A673 (cell line): Measurements from ENCODE around the gene CDYL. TPM values are rescaled to one million over a fixed set of nuclear protein-coding genes. Genes with fewer than 3 reads are reported as not detected.

Experiments used
- BruUV-seq: library from RNA; stranded (reverse); fragments of 400-500 nt; replicated peaks from 2 replicates; lab custom pipeline; 2021; lab: Mats Ljungman, UMichigan
- CTCF ChIA-PET: fragments of 300-600 bp; sonication (Branson Sonifier 250); formaldehyde crosslinking; loops from one replicate; lab custom pipeline; 2022; ENCODE audit warnings: antibody characterized with exemption; lab: Charles Lee
- POLR2A ChIA-PET: fragments of 300-600 bp; sonication (Branson Sonifier 250); formaldehyde crosslinking; loops from one replicate; lab custom pipeline; 2022; ENCODE audit warnings: antibody characterized with exemption; ENCODE audit not compliant: low non-redundant PET; lab: Charles Lee
- DNase-seq: peaks from one replicate; pipeline ENCODE4 v3.0.0-alpha.2; 2015; ENCODE audit warnings: low spot score
- H3K27ac ChIP-seq: fragments of 200-600 bp; sonication (generic); 2 replicates; pipeline ENCODE4 v1.5.1; 2016; ENCODE audit warnings: mixed run types, low read depth, mild to moderate bottlenecking, mixed read lengths, antibody characterized with exemption, low read length; ENCODE audit not compliant: poor library complexity, severe bottlenecking
- H3K27me3 ChIP-seq: fragments of 200-600 bp; sonication (generic); replicated peaks from 2 replicates; pipeline ENCODE4 v1.6.1; 2017; ENCODE audit warnings: mixed run types, low read depth, mild to moderate bottlenecking, mixed read lengths, antibody characterized with exemption, low read length; ENCODE audit not compliant: insufficient read depth, poor library complexity
- H3K36me3 ChIP-seq: fragments of 200-600 bp; sonication (generic); 2 replicates; pipeline ENCODE4 v1.6.1; 2016; ENCODE audit warnings: mixed run types, mild to moderate bottlenecking, mixed read lengths, antibody characterized with exemption, low read length; ENCODE audit not compliant: insufficient read depth, poor library complexity, severe bottlenecking
- H3K4me1 ChIP-seq: fragments of 200-600 bp; sonication (generic); 2 replicates; pipeline ENCODE4 v1.6.1; 2017; ENCODE audit warnings: mixed run types, mild to moderate bottlenecking, mixed read lengths, antibody characterized with exemption, low read length; ENCODE audit not compliant: insufficient read depth, poor library complexity, severe bottlenecking
- H3K4me3 ChIP-seq: fragments of 200-600 bp; sonication (generic); 2 replicates; pipeline ENCODE4 v1.5.1; 2016; ENCODE audit warnings: low read depth, mixed run types, mild to moderate bottlenecking, mixed read lengths, low read length; ENCODE audit not compliant: poor library complexity, severe bottlenecking
- H3K9me3 ChIP-seq: fragments of 200-600 bp; sonication (generic); 2 replicates; pipeline ENCODE4 v1.6.1; 2016; ENCODE audit warnings: mixed run types, low read depth, mild to moderate bottlenecking, mixed read lengths, antibody characterized with exemption, low read length; ENCODE audit not compliant: poor library complexity, severe bottlenecking
- EZH2 ChIP-seq: fragments of 200-600 bp; sonication (generic); IDR thresholded peaks from 2 replicates; pipeline ENCODE4 v1.6.1; 2017; ENCODE audit warnings: borderline replicate concordance, low read depth, mild to moderate bottlenecking, mixed read lengths, antibody characterized with exemption, low read length; ENCODE audit not compliant: poor library complexity, severe bottlenecking
- intact Hi-C: fragments of 100-400 bp; cut with micrococcal nuclease; formaldehyde crosslinking; loops from one replicate; pipeline ENCODE4 v1.10.0; 2022; ENCODE audit not compliant: unreplicated experiment
- total RNA-seq: library from RNA; stranded (reverse); gene quantifications from 2 replicates; pipeline ENCODE4 v1.2.3, GENCODE V29; 2021
- TF ChIP-seq, protein P1 (sequence below): fragments of 300-800, 200-600 bp; sonication (generic); conservative IDR thresholded peaks from 2 replicates; pipeline ENCODE4 v1.5.1; 2017; ENCODE audit warnings: low read depth, mild to moderate bottlenecking, antibody characterized with exemption, low read length, moderate library complexity, mixed read lengths

CDYL gene
- total RNA-seq, 1 experiment from 2014 or later = 57.6 TPM

DNA sequence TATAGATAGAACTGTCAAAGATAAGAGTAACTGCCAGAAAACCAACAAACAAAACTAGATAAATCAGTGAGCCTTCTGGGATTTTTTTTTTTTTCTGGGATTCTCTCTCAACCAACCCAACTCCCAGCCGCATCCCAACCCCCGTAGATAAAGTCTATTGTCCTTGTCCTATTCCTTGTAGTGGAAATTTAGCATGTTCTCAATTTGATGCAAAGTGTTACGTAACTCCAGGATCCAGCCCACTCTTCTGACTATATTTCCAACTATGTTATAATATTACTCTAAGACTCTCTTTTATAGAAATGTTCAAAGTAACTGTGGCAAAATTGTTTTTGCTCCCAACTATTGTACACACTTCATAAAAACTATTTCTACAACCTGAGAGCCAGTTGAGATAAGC, 15.4 kb upstream of the CDYL start:
- TF ChIP-seq, protein P1, sequence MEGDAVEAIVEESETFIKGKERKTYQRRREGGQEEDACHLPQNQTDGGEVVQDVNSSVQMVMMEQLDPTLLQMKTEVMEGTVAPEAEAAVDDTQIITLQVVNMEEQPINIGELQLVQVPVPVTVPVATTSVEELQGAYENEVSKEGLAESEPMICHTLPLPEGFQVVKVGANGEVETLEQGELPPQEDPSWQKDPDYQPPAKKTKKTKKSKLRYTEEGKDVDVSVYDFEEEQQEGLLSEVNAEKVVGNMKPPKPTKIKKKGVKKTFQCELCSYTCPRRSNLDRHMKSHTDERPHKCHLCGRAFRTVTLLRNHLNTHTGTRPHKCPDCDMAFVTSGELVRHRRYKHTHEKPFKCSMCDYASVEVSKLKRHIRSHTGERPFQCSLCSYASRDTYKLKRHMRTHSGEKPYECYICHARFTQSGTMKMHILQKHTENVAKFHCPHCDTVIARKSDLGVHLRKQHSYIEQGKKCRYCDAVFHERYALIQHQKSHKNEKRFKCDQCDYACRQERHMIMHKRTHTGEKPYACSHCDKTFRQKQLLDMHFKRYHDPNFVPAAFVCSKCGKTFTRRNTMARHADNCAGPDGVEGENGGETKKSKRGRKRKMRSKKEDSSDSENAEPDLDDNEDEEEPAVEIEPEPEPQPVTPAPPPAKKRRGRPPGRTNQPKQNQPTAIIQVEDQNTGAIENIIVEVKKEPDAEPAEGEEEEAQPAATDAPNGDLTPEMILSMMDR = no peak
- no peak for TF ChIP-seq EZH2
- H3K27ac ChIP-seq = no peak overlapping the region
- H3K4me1 ChIP-seq = no peaks in the 10 kb centered on the region
- no peaks in the 10 kb centered on the region for H3K27me3 ChIP-seq
- POLR2A ChIA-PET = no interaction called here
- intact Hi-C loops = no loop called here
- H3K36me3 ChIP-seq = no peaks in the 10 kb centered on the region
- DNase-seq = no peak
- no TSS peak for BruUV-seq
- no peaks in the 10 kb centered on the region for H3K9me3 ChIP-seq
- CTCF ChIA-PET = no interaction called here
- no peak overlapping the region for H3K4me3 ChIP-seq

GRCh38 chr6:4762294-4762693, 13.9 kb upstream of the CDYL start:
- no peak overlapping the region for H3K4me3 ChIP-seq
- H3K9me3 ChIP-seq = no peaks in the 10 kb centered on the region
- BruUV-seq = no TSS peak
- TF ChIP-seq EZH2 = no peak
- TF ChIP-seq, protein P1 = no peak
- H3K36me3 ChIP-seq = no peaks in the 10 kb centered on the region
- no peaks in the 10 kb centered on the region for H3K4me1 ChIP-seq
- no peak overlapping the region for H3K27ac ChIP-seq
- POLR2A ChIA-PET = no interaction called here
- no peaks in the 10 kb centered on the region for H3K27me3 ChIP-seq
- no peak for DNase-seq
- intact Hi-C loops = no loop called here
- CTCF ChIA-PET = no interaction called here

DNA sequence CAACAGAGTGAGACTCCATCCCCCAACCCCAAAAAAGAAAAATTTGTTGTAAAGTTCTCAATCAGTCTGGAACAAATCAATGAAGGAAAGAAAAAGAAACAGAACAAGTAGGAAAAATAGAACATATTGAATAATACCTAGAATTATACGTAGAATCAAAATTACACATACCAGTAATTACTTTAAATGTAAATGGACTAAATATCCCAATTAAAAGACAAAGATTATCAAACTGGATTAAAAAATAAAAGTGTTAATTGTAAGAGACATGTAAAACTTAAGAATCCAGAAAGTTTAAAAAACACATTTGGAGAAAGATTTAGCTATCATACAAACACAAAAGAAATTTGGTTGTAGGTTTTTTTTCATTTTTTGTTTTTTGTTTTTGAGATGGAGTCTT, 12.3 kb upstream of the CDYL start:
- H3K9me3 ChIP-seq = no peaks in the 10 kb centered on the region
- BruUV-seq = no TSS peak
- H3K36me3 ChIP-seq = no peaks in the 10 kb centered on the region
- H3K4me3 ChIP-seq = no peak overlapping the region
- H3K27ac ChIP-seq = no peak overlapping the region
- CTCF ChIA-PET = no interaction called here
- DNase-seq = no peak
- TF ChIP-seq, protein P1 = no peak
- TF ChIP-seq EZH2 = no peak
- H3K27me3 ChIP-seq = no peaks in the 10 kb centered on the region
- H3K4me1 ChIP-seq = no peaks in the 10 kb centered on the region
- POLR2A ChIA-PET = no interaction called here
- intact Hi-C loops = no loop called here
